Measurements from ENCODE around the gene FILIP1L.

DNA sequence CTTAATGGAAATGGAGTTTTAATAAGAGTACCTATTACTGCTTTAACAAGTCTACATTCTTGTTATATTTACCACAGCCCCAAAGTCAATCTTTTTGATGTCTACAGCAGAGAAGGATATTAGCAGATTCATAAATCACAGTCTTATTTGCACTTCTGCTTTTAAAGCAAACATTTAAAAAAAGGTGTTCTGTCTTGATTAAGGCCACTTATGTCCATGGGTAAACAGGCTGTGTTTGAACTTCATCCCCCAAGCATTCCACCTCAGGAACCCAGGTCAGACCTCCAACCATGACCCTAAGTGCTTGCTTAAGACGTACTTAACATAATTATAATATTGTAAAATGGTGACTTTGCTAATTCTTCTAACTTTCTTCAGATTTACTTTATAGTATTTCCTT lies 183.2 kb downstream of the FILIP1L start:
- TF ChIP-seq, protein P1, sequence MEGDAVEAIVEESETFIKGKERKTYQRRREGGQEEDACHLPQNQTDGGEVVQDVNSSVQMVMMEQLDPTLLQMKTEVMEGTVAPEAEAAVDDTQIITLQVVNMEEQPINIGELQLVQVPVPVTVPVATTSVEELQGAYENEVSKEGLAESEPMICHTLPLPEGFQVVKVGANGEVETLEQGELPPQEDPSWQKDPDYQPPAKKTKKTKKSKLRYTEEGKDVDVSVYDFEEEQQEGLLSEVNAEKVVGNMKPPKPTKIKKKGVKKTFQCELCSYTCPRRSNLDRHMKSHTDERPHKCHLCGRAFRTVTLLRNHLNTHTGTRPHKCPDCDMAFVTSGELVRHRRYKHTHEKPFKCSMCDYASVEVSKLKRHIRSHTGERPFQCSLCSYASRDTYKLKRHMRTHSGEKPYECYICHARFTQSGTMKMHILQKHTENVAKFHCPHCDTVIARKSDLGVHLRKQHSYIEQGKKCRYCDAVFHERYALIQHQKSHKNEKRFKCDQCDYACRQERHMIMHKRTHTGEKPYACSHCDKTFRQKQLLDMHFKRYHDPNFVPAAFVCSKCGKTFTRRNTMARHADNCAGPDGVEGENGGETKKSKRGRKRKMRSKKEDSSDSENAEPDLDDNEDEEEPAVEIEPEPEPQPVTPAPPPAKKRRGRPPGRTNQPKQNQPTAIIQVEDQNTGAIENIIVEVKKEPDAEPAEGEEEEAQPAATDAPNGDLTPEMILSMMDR (IDR thresholded peaks at IDR 0.05), result no peak
- no peak for TF ChIP-seq EZH2 (IDR thresholded peaks at IDR 0.05)
